GM20431 (cell line): ENCODE measurements around the gene CARS1.

Experiments
- in situ Hi-C: fragments of 300-500 bp; cut with MseI, MboI; formaldehyde crosslinking; loops from one replicate; pipeline ENCODE4 v1.15.0; 2020; ENCODE audit warnings: low sequenced_read_pairs; ENCODE audit not compliant: unreplicated experiment

Gene CARS1

GRCh38 chr11:3044004-3044403, 13.2 kb downstream of the CARS1 start:
- in situ Hi-C loops, result no loop called here

- in situ Hi-C loops, result no loop called here
Observed at GRCh38 chr11:3043315-3043871, 13.8 kb downstream of the CARS1 start.

GRCh38 chr11:3042496-3043314, 14.5 kb downstream of the CARS1 start:
- in situ Hi-C loops, result no loop called here

DNA sequence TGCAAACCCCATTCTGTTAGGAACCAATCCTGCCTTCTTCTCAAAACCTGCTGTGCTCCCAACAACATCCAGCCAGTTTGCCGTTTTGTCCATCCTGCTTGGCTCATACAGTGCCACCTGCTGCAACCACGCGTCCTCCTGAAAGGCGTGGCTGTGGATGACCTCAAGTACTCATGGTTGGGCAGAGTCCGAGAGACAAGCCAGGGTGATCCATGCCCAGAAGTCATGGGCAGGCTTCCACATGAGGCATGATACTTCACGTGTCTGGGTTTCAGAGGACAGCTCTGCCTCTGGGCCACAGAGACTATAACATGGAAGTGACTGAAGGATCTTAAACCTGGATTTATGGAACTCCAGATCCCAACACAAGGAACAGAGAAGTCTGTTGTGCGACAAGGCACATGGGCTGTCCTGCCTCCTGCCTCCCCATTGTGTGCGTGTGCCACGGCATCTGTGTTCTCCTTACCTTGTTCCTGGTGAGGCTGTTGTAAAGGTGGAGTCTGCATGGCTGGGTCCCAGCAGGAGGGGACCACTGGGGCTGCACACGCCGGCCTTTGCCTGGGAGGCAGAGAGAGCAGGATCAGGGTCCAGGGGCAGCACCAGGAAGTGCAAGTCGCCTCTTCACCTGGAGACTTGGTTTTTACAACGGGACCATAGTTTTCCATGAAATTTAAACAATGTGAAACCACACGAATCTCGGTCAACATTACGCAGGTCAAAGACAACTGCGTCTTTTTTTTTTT, 15.4 kb downstream of the CARS1 start:
- in situ Hi-C loops, result no loop called here

DNA sequence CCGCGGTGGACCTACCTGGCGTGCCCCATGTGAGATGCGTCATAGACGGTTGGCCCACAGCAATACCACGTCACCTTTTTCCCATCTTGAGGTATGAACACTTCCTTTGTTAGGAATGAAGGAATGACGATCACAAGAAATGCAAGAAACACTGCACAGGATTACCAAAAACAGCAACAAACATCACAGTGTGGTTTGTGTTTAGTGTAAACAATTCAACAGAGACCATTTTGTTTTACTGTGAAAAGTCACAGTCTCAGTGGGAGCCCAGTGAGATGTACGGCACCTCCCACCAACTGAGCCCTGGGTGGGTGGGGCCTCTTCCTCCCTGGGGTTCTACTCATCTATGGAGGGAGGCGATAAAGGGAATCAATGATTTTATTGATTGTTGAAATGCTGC, 16.3 kb downstream of the CARS1 start:
- in situ Hi-C loops, result no loop called here

DNA sequence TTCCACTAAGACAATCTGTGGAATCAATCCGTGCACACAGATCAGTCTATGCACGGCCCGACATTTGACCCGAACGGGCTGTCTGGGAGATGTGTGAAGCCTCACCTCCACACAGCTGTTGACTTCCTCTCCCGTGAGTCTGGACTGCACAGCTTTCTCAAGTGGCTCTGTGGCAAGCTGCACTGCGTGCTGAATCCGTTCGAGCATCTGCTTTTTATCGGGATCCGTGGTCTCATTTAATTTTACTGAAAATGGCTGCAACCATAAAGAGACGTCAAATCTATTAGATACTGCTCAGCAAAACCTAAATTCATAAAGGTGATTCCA, 19.3 kb downstream of the CARS1 start:
- in situ Hi-C loops, result no loop called here

- in situ Hi-C loops, result no loop called here
Observed at GRCh38 chr11:3037040-3037944, 19.9 kb downstream of the CARS1 start.

DNA sequence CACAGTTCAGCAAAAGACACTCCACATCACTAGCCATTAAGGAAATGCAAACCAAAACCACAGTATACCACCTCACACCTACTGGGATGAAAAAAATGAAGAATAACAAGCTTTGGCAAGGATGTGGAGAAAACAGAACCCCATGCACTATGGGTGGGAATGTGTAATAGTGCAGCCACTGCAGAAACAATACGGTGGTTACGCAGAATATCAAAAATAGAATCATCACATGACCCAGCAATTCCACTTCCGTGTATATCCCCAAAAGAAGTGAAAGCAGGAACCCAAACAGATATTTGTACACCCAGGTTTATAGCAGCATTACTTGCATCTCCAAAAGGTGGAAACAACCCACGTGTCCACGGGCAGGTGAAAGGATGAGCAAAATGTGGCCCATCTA, 20.8 kb downstream of the CARS1 start:
- in situ Hi-C loops, result no loop called here

DNA sequence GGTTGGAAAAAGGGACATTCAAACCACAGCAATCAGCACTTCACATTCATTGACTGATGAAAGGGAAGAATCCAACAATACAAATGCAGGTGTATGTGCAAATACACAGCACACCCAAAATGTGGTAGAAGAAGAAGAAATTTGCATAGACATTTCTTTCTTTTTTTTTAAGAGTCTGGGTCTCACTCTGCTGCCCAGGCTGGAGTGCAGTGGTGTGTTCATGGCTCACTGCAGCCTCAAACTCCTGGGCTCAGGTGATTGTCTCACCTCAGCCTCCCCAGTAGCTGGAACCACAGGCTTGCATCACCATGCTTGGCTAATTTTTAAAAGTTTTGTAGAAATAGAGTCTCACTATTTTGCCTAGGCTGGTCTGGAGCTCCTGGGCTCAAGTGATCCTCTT, 21.9 kb downstream of the CARS1 start:
- in situ Hi-C loops, result no loop called here

GRCh38 chr11:3030289-3031070, 26.7 kb downstream of the CARS1 start:
- in situ Hi-C loops, result no loop called here

DNA sequence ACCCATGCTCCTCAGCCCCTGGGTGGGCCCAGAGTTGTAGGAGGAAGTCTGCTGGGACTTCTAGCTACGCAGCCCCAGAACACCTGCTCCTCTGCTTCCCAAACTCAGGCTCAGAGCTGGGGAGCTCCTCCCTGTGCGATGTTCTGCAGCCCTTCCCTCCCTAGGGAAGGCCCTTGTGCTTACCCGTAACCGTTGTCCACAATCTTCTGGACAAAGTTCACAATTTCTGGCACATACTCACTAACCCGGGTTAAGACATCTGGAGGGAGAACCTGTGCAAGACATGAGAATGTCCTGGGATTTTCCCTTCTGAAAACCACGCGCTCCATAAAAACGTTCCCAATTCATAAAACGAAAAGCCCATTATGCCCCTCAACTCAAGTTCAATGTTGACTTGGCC, 28.4 kb downstream of the CARS1 start:
- in situ Hi-C loops, result no loop called here

- in situ Hi-C loops, result no loop called here
Observed at GRCh38 chr11:3026803-3027202, 30.4 kb downstream of the CARS1 start.

DNA sequence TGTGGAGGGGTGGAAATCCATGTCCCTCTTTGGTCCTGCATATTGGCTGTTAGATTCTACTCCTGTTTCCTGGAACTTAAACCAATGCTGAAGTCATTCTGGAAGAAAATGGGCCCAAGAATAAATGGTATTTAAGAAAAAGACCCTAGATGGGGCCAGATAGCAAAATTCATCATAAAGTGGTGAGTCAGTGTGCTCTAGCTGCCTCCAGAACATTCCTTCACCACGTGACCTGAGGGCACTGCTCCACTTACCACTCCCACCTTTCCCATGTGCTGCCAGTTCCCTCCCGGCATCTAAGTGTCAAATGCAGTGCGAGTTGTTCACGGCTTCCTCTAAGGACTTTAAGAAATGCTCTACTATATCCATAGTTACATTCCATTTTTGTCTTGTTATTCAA, 34.2 kb downstream of the CARS1 start:
- in situ Hi-C loops, result no loop called here

GRCh38 chr11:3022300-3022967, 34.8 kb downstream of the CARS1 start:
- in situ Hi-C loops, result no loop called here

DNA sequence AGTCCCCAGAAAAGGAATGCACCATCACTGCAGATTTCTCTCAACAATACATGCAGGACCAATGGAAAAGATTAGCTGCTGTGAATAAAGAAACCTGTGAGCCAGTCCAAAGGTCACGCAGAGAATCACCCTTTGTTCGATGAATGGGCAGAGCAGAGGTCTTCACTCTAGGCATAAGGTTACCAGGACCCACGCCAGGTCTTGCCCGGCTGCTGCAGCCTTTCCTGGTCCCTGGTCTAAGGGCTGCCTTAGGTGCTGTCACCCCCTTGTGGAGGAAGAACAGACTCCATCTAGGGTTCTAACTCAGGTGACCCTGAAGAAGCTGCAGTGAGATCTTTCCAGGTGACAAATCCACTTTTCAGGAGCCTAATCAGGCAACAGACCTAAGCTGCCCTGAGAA, 36.1 kb downstream of the CARS1 start:
- in situ Hi-C loops, result no loop called here

DNA sequence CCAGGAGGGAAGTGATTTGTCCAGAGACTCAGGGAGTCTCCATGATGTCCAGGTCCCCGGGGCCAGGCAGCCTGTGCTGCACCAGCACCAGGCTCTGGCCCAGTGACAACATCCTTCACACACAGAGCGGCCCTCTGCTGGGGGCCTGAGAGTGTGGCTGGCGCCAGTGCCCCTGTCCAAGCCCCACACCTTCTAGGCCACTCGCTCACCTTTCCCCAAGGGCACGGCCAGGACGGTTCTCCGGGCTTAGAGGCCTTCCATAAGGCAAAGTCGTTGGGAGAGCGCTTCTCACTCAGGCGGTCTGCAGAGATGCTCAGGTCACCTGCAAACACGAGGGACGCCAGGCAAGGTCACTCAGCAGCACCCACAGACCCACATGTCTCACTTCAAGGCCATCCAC, 37.2 kb downstream of the CARS1 start:
- in situ Hi-C loops, result no loop called here

DNA sequence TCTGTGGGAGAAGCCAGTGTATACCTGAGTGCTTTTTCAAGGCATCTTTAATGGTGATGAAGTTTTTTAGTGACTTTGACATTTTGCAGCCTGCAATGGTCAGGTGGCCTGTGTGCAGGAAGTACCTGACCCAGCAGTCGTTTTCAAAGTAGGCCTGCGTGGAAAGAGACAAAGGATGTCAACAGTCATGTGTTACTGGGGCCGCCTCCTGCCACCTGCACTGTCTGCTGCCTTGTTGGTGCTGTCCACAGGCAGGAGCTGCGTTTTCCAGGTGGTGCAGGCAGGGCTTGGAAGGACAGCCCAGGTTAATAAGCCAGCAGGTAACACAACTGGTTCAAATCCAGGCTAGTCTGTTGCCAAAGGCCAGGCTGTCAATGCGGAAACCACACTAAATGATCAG, 38.6 kb downstream of the CARS1 start:
- in situ Hi-C loops, result no loop called here

DNA sequence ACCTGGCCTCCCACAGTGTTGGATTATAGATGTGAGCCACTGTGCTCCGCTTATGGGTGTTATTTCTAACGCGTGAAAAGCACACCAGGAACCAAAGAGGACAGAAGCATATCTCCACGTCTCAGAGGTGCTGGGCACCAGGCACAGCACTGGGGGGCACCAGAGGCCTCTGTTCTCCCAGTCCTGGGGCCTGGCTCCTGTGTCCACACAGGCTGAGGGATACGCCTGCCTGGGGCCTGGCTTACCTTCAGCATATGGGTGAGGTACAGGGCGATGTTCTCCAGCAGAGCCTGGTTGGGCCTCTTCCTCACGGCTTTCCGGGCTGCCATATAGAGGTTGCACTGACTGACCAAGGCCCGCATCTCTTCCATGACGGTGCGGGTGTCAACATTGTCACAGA, 40.4 kb downstream of the CARS1 start:
- in situ Hi-C loops, result no loop called here

DNA sequence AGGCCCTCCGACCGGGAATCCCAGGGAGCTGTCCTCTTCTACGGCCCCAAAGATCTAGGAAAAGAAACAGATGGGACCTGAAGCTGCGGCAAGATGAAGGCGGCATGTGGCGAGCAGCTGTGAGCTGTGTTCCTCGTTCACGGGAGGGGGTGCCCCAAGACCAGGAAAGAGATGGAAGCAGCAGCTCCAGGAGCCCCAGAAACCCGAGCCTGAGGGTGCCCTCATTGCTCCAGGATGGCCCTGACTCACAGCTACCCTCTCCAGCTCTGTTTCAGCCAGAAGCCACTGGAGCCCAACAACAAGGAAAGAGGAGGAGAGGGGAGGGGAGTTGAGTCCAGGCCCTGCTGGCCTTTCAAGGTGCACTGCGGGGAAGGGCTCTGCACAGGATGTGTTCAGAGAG, 41.4 kb downstream of the CARS1 start:
- in situ Hi-C loops, result no loop called here
